ENCODE results near the gene PCNX2.
A peak's percentile ranks its signal among the peaks of the same experiment; 100 is the strongest.

The PCNX2 gene, protein sequence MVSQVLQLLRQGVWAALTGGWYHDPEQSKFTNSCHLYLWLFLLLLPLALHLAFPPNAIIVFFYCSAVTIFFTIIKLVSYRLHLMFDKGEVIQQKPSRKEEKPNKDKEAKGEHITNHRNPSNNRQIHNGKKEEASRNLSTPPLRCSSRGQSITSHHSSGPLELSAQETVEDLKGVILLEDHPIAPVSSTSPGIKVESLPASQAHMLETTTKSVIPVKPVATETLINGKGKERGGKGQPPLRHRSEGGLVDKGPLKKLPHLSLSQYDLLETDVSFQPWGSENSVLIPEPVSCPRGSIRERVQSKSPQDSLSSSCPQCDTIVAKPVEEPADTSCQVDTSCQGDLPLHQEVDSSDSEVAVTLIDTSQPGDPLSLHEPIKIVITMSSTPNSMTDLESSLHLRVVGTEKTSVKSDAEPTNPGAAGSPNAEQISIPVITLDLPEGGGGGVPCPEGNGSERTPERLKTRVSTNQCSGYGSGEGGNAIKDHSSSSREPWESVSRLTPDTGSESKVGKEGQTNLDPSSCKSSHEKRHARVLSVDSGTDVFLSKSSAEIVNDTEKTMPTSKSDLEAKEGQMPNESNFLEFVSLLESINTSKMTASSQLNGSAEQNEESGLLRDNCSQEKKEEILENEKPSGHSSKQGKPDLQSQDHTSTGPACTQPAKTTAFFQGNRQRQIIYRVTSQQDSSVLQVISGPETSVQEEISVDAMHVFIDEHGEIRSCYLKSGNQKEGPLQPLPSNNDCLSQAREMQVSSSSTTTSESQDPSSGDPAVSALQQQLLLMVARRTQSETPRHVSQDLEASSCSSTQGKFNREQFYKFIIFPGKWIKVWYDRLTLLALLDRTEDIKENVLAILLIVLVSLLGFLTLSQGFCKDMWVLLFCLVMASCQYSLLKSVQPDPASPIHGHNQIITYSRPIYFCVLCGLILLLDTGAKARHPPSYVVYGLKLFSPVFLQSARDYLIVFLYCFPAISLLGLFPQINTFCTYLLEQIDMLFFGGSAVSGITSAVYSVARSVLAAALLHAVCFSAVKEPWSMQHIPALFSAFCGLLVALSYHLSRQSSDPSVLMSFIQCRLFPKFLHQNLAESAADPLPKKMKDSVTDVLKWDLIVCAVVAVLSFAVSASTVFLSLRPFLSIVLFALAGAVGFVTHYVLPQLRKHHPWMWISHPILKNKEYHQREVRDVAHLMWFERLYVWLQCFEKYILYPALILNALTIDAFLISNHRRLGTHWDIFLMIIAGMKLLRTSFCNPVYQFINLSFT (N-terminal part only)

DNA sequence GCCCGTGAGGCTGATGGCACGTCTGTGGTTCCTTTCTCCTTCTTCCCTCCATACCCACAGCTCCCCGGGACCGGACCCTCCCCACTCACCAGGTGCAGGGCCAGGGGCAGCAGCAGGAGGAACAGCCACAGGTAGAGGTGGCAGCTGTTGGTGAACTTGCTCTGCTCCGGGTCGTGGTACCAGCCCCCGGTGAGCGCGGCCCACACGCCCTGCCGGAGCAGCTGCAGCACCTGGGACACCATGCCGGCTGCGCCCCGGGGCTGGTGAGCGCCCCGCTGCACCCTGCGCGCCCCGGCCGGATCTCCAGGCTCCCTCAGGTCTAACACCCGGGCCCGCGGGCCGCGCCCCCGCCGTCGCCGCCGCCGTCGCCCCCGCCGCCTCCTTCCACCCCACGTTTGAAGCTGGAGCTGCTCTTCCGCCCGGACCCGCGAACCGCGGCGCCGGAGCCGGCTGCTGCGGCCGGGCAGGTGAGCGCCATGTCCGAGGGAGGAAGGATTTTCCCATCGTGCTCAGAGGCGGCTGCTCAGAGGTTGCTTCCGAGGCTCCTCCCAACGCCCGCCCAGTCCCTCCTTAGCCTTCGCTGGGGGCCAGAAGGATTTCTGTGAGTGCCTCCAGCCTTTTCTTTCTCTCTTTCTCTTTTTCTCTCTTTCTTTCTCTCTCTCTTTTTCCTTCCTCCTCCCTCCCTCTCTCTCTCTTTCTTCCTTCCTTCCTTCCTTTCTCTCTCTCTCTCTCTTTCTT lies at the start of gene PCNX2:
TSS of gene PCNX2 (minus strand) at position 489 of the 738 bp plus-strand sequence. CDS start at position 242, 247 bp downstream.
- DNase-seq (ENCODE audit: low read depth, low spot score) = peak; percentile 25

- DNase-seq (ENCODE audit: low read depth, low spot score) = no peak
These were observed 47.7 kb upstream of the PCNX2 start for GRCh38 chr1:233343262-233343661.

DNA sequence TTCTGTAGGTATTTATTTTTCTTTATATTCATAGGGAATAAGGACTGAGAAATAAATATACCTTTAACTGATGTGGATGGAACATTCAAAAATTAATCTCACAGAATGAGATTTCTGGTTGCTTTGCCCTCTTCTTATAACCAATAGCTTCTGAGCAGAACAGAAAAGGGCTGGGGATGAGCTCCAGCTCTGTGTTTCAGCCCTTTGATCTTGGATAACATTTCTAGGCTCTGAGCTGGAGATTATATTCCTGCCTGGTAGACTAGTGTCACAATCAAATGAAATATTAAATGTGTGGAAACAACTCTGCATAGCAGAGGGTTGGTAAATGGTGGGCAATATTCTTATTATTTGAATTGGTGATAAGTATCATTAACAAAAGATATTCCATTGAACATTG lies 46.6 kb upstream of the PCNX2 start:
- no peak for DNase-seq (ENCODE audit: low read depth, low spot score)

DNA sequence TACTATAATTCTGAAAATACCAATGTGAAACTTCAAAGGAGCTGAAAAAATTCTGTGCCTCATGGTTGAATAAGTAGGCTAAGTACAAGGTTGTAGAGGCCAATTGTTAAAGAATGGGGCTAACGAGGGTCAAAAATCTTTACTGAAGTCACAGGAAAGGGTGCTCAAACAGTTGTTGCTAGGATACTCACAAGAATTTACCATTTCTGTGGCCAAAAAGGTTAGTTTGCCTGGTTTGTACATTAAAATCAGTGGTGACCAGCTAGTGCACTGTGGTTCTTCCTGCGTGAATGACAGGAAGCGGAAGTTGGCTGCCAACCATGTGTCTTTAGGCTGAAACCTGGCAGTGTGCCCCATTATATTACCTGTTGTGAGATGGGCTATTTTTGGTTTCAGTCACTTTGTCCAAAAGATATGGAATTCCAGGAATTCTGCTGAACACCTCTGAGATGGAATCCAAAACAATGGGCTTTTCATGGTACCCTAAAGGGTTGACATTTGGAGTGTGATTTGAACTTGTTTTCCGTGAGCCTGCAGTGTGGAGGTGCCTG lies 45.5 kb upstream of the PCNX2 start:
- DNase-seq (ENCODE audit: low read depth, low spot score) = no peak

GRCh38 chr1:233340031-233340555 lies 44.6 kb upstream of the PCNX2 start:
- no peak for DNase-seq (ENCODE audit: low read depth, low spot score)

GRCh38 chr1:233338102-233338501 lies 42.6 kb upstream of the PCNX2 start:
- no peak for DNase-seq (ENCODE audit: low read depth, low spot score)

DNA sequence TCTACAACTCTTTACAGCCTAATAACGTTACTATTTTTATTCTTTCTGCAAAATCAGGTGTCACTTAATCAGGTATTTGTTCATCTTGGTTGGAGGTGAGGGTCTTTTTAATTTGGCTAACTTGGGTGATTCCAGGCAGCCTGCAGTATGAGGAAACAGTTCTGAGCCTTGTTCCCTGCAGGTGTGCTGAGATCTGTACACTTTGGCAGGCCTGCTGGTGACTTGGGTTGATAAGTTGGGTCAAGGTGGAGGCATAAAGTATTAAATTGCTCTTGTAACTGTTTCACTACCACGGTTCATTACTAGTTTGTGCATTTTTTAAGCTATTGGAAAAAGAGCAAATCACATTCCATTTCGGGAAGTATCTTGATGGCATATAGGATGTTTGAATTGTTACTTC lies 42.0 kb upstream of the PCNX2 start:
- no peak for DNase-seq (ENCODE audit: low read depth, low spot score)

GRCh38 chr1:233336554-233337456 lies 41.3 kb upstream of the PCNX2 start:
- DNase-seq (ENCODE audit: low read depth, low spot score) = no peak

GRCh38 chr1:233334092-233334491 lies 38.6 kb upstream of the PCNX2 start:
- no peak for DNase-seq (ENCODE audit: low read depth, low spot score)

DNA sequence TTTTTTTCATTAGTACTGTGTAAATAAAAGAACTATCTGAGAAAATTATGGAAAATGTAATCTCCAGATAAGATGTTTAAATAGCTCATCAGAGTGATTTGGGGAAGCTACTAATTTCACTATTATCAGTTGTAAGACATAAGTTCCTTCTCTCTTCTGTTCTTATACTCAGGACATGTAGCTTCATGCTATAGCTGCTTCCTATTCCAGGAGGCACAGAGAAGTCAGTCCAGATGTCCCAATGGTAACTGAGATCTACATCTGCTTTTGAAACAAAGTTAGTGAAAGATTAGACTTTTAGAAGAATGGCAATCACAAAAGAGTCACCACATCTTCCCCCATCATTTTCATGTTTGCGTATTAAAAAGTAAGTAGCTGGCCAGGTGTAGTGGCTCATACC lies 37.6 kb upstream of the PCNX2 start:
- no peak for DNase-seq (ENCODE audit: low read depth, low spot score)

- DNase-seq (ENCODE audit: low read depth, low spot score) = no peak
These were observed 36.4 kb upstream of the PCNX2 start for GRCh38 chr1:233331676-233332519.

DNA sequence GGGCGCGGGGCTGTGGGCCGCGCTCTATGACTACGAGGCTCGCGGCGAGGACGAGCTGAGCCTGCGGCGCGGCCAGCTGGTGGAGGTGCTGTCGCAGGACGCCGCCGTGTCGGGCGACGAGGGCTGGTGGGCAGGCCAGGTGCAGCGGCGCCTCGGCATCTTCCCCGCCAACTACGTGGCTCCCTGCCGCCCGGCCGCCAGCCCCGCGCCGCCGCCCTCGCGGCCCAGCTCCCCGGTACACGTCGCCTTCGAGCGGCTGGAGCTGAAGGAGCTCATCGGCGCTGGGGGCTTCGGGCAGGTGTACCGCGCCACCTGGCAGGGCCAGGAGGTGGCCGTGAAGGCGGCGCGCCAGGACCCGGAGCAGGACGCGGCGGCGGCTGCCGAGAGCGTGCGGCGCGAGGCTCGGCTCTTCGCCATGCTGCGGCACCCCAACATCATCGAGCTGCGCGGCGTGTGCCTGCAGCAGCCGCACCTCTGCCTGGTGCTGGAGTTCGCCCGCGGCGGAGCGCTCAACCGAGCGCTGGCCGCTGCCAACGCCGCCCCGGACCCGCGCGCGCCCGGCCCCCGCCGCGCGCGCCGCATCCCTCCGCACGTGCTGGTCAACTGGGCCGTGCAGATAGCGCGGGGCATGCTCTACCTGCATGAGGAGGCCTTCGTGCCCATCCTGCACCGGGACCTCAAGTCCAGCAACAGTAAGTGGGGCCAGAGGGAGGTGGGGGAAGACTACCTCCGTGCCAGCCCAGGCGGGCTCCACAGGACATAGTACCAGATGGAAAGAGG lies 32.8 kb upstream of the PCNX2 start:
- DNase-seq (ENCODE audit: low read depth, low spot score) = no peak

- no peak for DNase-seq (ENCODE audit: low read depth, low spot score)
These were observed 32.2 kb upstream of the PCNX2 start, which contains the start of gene MAP3K21 for GRCh38 chr1:233327651-233328141. MAP3K21 (plus strand) TSS chr1:233327724; CDS start chr1:233328029, 305 bp downstream.

DNA sequence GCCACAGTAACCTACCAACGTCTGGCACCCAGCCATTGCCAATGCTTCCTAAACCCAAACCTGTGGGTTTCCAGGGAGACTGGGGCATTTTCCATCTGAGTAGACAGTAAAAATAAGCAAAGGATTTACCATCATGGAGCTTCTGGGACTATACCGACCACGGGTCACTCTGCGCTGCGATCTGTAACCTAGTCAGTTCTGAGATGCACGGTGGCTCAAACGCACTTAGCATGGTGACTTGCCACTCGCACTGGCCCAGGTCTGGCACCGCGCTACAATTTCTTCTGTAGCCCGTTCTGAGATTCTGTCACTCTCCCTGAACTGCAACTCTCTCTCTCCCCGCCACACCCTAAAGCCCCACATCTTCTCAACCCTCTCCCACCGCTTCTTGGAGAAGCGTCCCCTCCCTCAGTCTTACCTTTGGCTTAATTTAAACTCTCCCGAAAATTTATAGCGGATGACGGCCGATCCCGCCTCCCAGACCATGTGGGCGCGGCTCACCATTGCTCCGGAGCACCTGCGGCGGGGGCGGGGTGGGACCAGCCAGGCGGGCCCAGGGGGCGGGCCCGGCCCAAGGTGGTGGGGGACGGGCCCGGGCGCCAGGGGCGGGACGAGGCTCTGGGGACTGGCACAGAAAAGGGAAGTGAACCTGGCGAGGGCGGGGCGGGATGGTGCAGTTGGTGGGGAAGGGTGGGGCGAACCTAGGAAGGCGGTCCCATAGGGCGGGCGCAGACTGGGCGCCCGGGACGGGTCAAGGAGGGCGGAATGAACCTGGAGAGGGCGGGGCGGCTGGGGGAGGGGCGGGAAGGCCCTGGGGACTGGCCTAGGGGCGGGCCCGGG lies 31.5 kb upstream of the PCNX2 start:
- DNase-seq (ENCODE audit: low read depth, low spot score) = peak; percentile 63

DNA sequence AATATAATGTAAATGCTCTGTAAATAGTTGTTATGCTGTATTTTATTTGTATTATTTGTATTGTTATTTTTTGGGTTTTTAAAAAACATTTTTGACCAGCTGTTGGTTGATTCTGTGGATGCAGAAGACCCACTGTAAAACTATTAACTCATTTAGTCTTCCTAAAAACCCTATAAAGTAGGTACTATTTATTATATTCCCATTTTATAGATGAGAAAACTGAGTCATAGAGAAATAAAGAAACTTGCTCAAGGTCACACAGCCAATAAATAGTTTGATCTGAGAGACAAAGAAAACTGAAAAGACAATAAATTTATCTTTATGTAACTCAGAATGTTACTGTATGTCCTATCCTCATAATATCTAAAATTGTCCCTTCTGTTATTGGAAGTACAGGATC lies 30.8 kb upstream of the PCNX2 start:
- DNase-seq (ENCODE audit: low read depth, low spot score) = no peak

GRCh38 chr1:233323718-233324117 lies 28.2 kb upstream of the PCNX2 start:
- DNase-seq (ENCODE audit: low read depth, low spot score) = no peak

DNA sequence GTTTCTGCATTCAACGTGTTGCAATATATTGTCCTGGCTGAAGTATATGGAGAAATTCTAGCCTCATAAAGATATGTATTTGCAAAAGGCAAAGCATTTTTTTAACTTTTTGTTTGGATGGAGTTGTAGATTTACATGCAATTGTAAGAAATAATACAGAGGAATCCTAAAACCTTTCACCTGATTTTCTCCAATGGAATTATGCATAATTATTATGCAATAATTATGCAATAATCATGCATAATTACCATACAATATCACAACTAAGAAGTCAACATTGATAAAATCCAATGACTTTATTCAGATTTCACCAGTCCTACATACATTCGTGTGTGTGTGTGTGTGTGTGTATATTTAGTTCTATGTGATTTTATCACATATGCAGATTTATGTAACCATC lies 24.5 kb upstream of the PCNX2 start:
- no peak for DNase-seq (ENCODE audit: low read depth, low spot score)

Data from activated naive CD8-positive, alpha-beta T cell treated with anti-CD3 and anti-CD28 coated beads, Interleukin-2, amount 50 U/mL, for 16 hours (primary cell).